ENCODE measurements around the gene S100A12. TPM values are rescaled to one million over a fixed set of nuclear protein-coding genes. Genes with fewer than 3 reads are reported as not detected.

The S100A12 gene
- total and polyA plus RNA-seq, 2 donors (not counting 3 experiments of a cell fraction or from before 2014, with no cell fraction given): not detected

DNA sequence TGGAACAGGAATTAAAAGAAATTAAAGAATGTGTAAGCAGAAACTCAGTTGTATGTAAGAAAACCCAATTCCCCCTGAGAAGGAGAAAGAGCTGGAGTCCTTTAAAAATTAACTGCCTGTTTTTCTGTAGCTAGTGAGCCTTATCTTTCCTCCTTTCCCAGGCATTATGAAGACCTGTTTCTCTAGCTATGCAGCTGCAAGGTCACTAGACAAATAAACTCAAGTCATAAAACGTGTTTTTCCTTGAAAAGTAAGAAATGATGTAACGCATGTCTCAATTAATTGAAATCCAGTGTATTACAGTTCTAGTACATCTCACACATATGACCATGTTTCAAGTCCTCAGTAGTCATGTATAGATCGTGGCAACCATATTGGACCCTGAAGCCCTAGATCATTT, 5.3 kb downstream of the S100A12 start:
- H3K36me3 ChIP-seq (ENCODE audit: control insufficient read depth in 2 of 2, extremely low read depth in 1 of 2, insufficient read depth in 2 of 2, low read length in 2 of 2): no peaks in the 10 kb centered on the region
- H4K20me1 ChIP-seq (replicated peaks; ENCODE audit: control insufficient read depth, extremely low read depth, insufficient read depth, low read length): no peaks in the 10 kb centered on the region
- H3K9me3 ChIP-seq (replicated peaks; ENCODE audit: control insufficient read depth, insufficient read depth, low read length): no peaks in the 10 kb centered on the region
- FAIRE-seq (no peak), DNase-seq (ENCODE audit: low read depth, low spot score) (no peak)
- no peaks in the 10 kb centered on the region for H3K9me1 ChIP-seq (replicated peaks; ENCODE audit: control insufficient read depth, extremely low read depth, insufficient read depth, low read length)
- no peak for TF ChIP-seq POLR2A (IDR thresholded peaks at IDR 0.05; ENCODE audit: low read depth, low read length)
- TF ChIP-seq POLR2AphosphoS5 (IDR thresholded peaks at IDR 0.05; ENCODE audit: insufficient read depth, low read depth, low read length): no peak
- no peak for TF ChIP-seq CTCF (IDR thresholded peaks at IDR 0.05; ENCODE audit: extremely low read depth in 1 of 2, insufficient read depth in 1 of 2, low read depth in 1 of 2, low read length in 2 of 2)
- no peak for TF ChIP-seq GATA2 (IDR thresholded peaks at IDR 0.05; ENCODE audit: insufficient read depth, insufficient read length, low read depth, low read length)
- no peak for TF ChIP-seq JUN (IDR thresholded peaks at IDR 0.05; ENCODE audit: borderline replicate concordance, insufficient read depth, insufficient read length, low read depth)
- TF ChIP-seq MAX (IDR thresholded peaks at IDR 0.05; ENCODE audit: insufficient read depth, insufficient read length): no peak
- TF ChIP-seq FOS (IDR thresholded peaks at IDR 0.05; ENCODE audit: borderline replicate concordance, insufficient read depth, low read length): no peak
- no peak for TF ChIP-seq EZH2 (IDR thresholded peaks at IDR 0.05; ENCODE audit: borderline replicate concordance, low read depth, low read length, severe bottlenecking)
- no peak for TF ChIP-seq MYC (IDR thresholded peaks at IDR 0.05; ENCODE audit: low read depth, low read length)
- H3K27me3 ChIP-seq (ENCODE audit: control insufficient read depth in 2 of 2, insufficient read depth in 2 of 2, low read length in 2 of 2): no peaks in the 10 kb centered on the region
- no peak overlapping the region for H3K4me3 ChIP-seq (replicated peaks in 1 of 3; ENCODE audit: insufficient read depth in 1 of 3, low read depth in 1 of 3, low read length in 3 of 3)
- no peak overlapping the region for H3K27ac ChIP-seq (ENCODE audit: insufficient read depth, low read depth, low read length)
- CTCF ChIA-PET: no interaction called here
- H3K79me2 ChIP-seq (ENCODE audit: control insufficient read depth, insufficient read depth, low read length): no peaks in the 10 kb centered on the region
- POLR2A ChIA-PET: no interaction called here
- intact Hi-C loops (cut with micrococcal nuclease) (no loop called here), dilution Hi-C loops (cut with MboI; ENCODE audit: extremely low pct_ligation_motif_present, low sequenced_read_pairs) (no loop called here)
- H3K4me1 ChIP-seq (ENCODE audit: control insufficient read depth, extremely low read depth, insufficient read depth, low read length): no peaks in the 10 kb centered on the region
- BruUV-seq (replicated peaks): no TSS peak
- no peak overlapping the region for H3K4me2 ChIP-seq (ENCODE audit: insufficient read depth, low read length)
- H3K9ac ChIP-seq (replicated peaks; ENCODE audit: extremely low read depth, insufficient read depth, low read length): no peak overlapping the region
- no peak overlapping the region for H2AFZ ChIP-seq (ENCODE audit: low read depth, low read length)
